Measurements from ENCODE around the gene SAPCD2. TPM values are rescaled to one million over a fixed set of nuclear protein-coding genes. Genes with fewer than 3 reads are reported as not detected.

SAPCD2 gene
- total RNA-seq, 1 experiment from 2014 or later = 8.1 TPM

DNA sequence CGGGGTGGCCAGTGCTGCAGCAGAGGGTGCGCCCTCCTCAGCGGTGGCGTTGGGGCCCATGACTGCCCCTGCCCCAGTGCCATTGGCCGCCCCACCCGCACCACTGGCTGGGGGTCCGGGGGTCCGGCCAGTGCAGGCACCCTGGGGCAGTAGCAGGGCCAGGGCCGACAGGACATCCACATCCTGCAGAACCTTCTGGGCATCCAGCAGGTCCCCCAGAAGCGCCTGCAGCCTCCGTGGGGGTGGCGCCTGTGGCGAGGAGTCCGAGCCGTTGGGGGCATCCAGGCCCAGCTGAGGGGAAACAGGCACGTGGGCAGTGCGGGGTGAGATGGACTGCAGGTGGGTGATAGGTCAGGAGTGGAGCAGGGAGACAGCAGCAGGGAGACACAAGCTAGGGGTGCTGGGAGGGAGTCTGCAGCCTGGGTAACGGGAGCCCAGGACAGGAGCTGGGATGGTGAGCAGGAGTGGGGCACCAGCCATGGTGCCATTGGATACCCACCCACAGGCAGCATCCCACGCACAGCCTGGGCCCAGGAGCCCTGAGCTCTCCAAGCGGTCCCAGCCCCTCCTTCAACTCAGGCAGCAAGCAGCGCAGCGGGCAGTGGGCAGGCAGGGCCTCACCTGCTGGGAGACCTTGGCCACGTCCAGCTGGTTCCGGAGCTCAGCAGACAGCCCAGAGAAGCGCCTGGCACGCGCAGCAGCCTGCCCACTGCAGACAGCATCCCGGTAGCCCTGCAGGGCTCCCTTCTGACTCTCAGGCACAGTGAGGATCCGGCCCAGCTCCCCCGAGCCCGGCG, 49.4 kb downstream of the SAPCD2 start:
- no peak for DNase-seq (ENCODE audit: low read depth, low spot score)
- in situ Hi-C loops (cut with HindIII; ENCODE audit: low pct_unique_long_range_greater_than_20kb, low sequenced_read_pairs) = no loop called here

DNA sequence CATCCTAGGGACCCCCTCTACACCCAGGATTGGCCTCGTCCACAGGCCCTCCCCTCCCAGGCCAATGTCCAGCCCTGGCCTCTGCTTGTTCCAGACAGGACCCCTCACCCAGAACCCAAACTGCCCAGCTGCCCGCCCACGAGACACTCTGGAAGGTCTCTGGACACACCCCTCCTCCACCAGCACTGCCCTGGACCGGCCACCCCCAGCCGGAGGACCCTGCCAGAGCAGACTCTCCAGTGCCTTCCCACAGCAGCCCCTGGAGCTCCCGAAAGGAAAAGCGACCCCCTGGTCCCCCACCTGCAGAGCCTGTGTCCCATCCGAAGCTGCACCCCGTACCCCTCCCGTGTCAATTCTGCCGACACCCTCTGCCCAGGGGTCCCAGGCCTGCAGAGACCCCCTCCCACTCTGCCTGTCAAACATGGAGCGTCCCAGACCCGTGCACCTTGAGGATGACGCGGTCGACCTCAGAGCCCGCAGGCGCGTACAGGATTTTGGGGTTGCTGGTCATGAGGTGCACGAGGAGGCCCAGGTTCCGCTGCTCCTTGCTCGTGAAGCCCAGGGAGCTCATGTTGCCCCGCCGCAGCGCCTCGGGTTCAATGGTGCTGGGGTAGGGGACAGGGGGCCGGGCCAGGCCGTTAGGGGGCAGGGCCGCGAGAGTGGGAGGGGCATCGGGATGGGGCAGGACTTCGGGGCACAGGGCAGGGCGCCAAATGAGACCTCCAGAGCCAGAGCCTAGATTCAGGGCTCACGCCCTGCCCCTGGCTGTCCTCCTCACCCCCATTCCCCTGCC, 50.3 kb downstream of the SAPCD2 start:
- in situ Hi-C loops (cut with HindIII; ENCODE audit: low pct_unique_long_range_greater_than_20kb, low sequenced_read_pairs) = no loop called here
- no peak for DNase-seq (ENCODE audit: low read depth, low spot score)

- in situ Hi-C loops (cut with HindIII; ENCODE audit: low pct_unique_long_range_greater_than_20kb, low sequenced_read_pairs) = no loop called here
- DNase-seq (ENCODE audit: low read depth, low spot score) = no peak
Measured at GRCh38 chr9:137018761-137019559, 51.4 kb downstream of the SAPCD2 start.

DNA sequence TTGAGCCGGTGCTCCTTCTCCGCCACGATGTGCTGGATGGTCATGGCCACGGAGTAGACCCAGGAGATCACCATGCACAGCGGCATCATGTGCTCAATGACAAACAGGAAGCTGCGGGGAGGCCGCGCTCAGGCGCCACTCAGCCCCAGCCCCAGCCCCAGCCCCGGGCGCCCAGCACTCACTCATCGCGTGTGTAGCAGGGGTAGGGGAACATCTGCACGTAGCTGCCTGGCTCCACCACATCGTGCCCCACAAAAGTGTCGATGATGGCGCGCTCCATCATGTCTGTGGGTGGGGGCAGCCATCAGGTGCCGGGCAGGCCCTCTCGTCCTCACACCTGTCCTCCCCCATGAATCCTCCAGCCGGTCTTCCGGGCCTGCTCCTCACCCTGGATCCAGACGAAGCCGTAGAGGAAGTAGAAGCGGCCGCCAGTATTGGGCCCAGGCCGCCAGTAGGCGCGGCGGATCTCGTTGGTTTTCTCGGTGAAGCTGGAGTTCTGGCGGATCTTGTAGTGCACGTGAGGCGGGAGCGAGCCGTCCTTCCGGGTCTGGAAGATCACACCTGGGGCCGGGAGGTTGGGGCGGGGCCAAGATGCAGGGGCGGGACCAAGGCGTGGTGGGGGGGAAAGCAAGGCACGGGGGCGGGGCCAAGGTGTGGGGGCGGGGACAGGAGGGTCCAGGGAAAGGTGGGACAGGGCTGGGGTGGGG, 52.4 kb downstream of the SAPCD2 start:
- DNase-seq (ENCODE audit: low read depth, low spot score) = no peak

GRCh38 chr9:137017071-137017470, 53.3 kb downstream of the SAPCD2 start:
- in situ Hi-C loops (cut with HindIII; ENCODE audit: low pct_unique_long_range_greater_than_20kb, low sequenced_read_pairs) = no loop called here
- DNase-seq (ENCODE audit: low read depth, low spot score) = no peak

More for the DNA sequence above, 52.4 kb downstream of the SAPCD2 start:
- in situ Hi-C loops (cut with HindIII; ENCODE audit: low pct_unique_long_range_greater_than_20kb, low sequenced_read_pairs) = no loop called here

GRCh38 chr9:137016436-137016835, 53.9 kb downstream of the SAPCD2 start:
- in situ Hi-C loops (cut with HindIII; ENCODE audit: low pct_unique_long_range_greater_than_20kb, low sequenced_read_pairs) = no loop called here
- no peak for DNase-seq (ENCODE audit: low read depth, low spot score)

DNA sequence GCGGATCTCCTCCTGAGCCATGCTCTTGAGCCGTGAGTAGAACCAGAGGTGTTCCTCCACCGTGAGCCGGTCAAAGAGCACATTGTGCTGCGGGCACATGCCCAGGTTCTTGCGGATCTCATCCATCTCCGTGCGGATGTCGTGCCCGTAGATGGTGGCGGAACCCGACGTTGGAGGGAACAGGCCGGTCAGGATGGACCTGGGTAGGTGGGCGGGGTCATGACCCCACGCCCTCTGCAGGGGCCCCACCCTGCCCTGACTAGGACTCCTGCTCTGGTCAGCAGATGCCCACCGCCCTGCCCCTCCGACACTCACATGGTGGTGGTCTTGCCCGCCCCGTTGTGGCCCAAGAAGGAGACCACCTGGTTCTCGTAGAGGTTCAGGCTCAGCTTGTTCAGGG, 54.4 kb downstream of the SAPCD2 start:
- in situ Hi-C loops (cut with HindIII; ENCODE audit: low pct_unique_long_range_greater_than_20kb, low sequenced_read_pairs) = no loop called here
- no peak for DNase-seq (ENCODE audit: low read depth, low spot score)

- in situ Hi-C loops (cut with HindIII; ENCODE audit: low pct_unique_long_range_greater_than_20kb, low sequenced_read_pairs) = no loop called here
- DNase-seq (ENCODE audit: low read depth, low spot score) = no peak
Measured at GRCh38 chr9:137015540-137015930, 54.8 kb downstream of the SAPCD2 start.

- DNase-seq (ENCODE audit: low read depth, low spot score) = no peak
- in situ Hi-C loops (cut with HindIII; ENCODE audit: low pct_unique_long_range_greater_than_20kb, low sequenced_read_pairs) = no loop called here
Measured at GRCh38 chr9:137014776-137015539, 55.4 kb downstream of the SAPCD2 start.

DNA sequence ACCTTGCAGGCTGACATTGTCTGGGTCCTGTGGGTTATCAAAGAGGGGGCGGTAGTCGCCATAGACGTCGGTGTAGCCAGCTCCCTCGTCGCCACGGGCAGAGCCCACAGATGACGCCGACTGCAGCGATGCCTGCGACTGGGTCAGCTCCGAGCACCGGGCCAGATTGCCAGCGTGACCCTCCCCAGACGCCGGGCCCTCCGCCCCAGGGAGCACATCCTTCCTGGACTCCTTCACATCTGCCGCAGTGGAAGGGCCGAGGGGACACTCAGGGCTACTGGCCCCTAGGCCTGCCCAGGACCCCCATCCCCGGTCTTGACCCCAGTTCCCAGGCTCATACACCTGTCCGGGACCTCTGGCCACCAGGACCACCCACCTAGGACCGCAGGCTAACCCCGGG, 56.2 kb downstream of the SAPCD2 start:
- in situ Hi-C loops (cut with HindIII; ENCODE audit: low pct_unique_long_range_greater_than_20kb, low sequenced_read_pairs) = no loop called here
- no peak for DNase-seq (ENCODE audit: low read depth, low spot score)

DNA sequence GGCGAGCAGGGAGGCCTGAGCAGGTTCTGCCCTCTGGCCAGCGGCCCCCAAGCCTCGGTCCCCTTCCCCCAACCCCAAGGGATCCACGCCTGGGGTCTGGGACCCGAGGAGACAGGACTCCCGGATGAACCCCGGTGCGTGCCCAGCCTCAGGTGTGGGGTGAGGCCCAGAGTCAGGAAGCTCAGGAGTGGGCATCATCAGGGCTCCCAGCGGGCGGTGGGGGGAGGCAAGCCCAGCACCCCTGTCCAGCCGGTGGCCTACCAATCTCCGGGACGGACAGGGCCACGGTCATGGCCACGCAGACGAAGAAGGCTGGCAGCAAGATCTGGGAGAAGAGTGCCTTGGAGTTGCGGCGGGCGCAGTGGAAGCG, 56.8 kb downstream of the SAPCD2 start:
- in situ Hi-C loops (cut with HindIII; ENCODE audit: low pct_unique_long_range_greater_than_20kb, low sequenced_read_pairs) = no loop called here
- no peak for DNase-seq (ENCODE audit: low read depth, low spot score)

GRCh38 chr9:137012694-137013570, 57.4 kb downstream of the SAPCD2 start:
- no peak for DNase-seq (ENCODE audit: low read depth, low spot score)
- in situ Hi-C loops (cut with HindIII; ENCODE audit: low pct_unique_long_range_greater_than_20kb, low sequenced_read_pairs) = no loop called here

Small RNA genes lying within 50 kb of the gene (small RNA-seq; reads per million reads assigned to genes)
- 0 to 0.05 reads per million in 2 experiments for gene RF00153

Other genes starting within 250 kb of the SAPCD2 start
- gene AJM1, start 228.1 kb downstream of the SAPCD2 start, total RNA-seq (2014; rRNA removed; shearing (Covaris generic)) = 1.2 and 1.4 TPM in 2 replicates
- 101 TPM in 2 replicates for gene PHPT1, start 221.1 kb downstream of the SAPCD2 start, total RNA-seq (2014; rRNA removed; shearing (Covaris generic))
- 0.80 and 1.3 TPM in 2 replicates for gene MAMDC4, start 218.2 kb downstream of the SAPCD2 start, total RNA-seq (2014; rRNA removed; shearing (Covaris generic))
- 356 and 392 TPM in 2 replicates for gene EDF1, start 204.2 kb downstream of the SAPCD2 start, total RNA-seq (2014; rRNA removed; shearing (Covaris generic))
- gene TRAF2, start 184.0 kb downstream of the SAPCD2 start, total RNA-seq (2014; rRNA removed; shearing (Covaris generic)) = 13.5 and 16.4 TPM in 2 replicates
- gene FBXW5, start 125.8 kb downstream of the SAPCD2 start, total RNA-seq (2014; rRNA removed; shearing (Covaris generic)) = 141 and 174 TPM in 2 replicates
- 0.45 and 0.53 TPM in 2 replicates for gene C8G, start 125.3 kb downstream of the SAPCD2 start, total RNA-seq (2014; rRNA removed; shearing (Covaris generic))
- gene LCN12, start 118.3 kb downstream of the SAPCD2 start, total RNA-seq (2014; rRNA removed; shearing (Covaris generic)) = not detected in 2 replicates
- not detected in 2 replicates for gene PTGDS, start 93.1 kb downstream of the SAPCD2 start, total RNA-seq (2014; rRNA removed; shearing (Covaris generic))
- gene LCNL1, start 87.6 kb downstream of the SAPCD2 start, total RNA-seq (2014; rRNA removed; shearing (Covaris generic)) = not detected in 2 replicates
- gene PAXX, start 78.1 kb downstream of the SAPCD2 start, total RNA-seq (2014; rRNA removed; shearing (Covaris generic)) = 31.7 and 46.0 TPM in 2 replicates
- not detected in 2 replicates for gene CLIC3, start 74.0 kb downstream of the SAPCD2 start, total RNA-seq (2014; rRNA removed; shearing (Covaris generic))
- 8.6 and 9.5 TPM in 2 replicates for gene ABCA2, start 42.3 kb downstream of the SAPCD2 start, total RNA-seq (2014; rRNA removed; shearing (Covaris generic))
- not detected in 2 replicates for gene FUT7, start 38.5 kb downstream of the SAPCD2 start, total RNA-seq (2014; rRNA removed; shearing (Covaris generic))
- 2.2 and 3.5 TPM in 2 replicates for gene NPDC1, start 24.4 kb downstream of the SAPCD2 start, total RNA-seq (2014; rRNA removed; shearing (Covaris generic))
- gene ENTPD2, start 16.5 kb downstream of the SAPCD2 start, total RNA-seq (2014; rRNA removed; shearing (Covaris generic)) = not detected in 2 replicates
- 22.5 and 23.4 TPM in 2 replicates for gene UAP1L1, start 7.0 kb upstream of the SAPCD2 start, total RNA-seq (2014; rRNA removed; shearing (Covaris generic))
- gene MAN1B1, start 16.4 kb upstream of the SAPCD2 start, total RNA-seq (2014; rRNA removed; shearing (Covaris generic)) = 84.8 and 85.2 TPM in 2 replicates
- gene DPP7, start 44.2 kb upstream of the SAPCD2 start, total RNA-seq (2014; rRNA removed; shearing (Covaris generic)) = 171 and 178 TPM in 2 replicates
- gene GRIN1, start 68.6 kb upstream of the SAPCD2 start, total RNA-seq (2014; rRNA removed; shearing (Covaris generic)) = 0.05 TPM in 1 of 2 replicates, not detected in the other
- 0.40 TPM in 1 of 2 replicates, not detected in the other for gene LRRC26, start 99.5 kb upstream of the SAPCD2 start, total RNA-seq (2014; rRNA removed; shearing (Covaris generic))
- gene TMEM210, start 101.5 kb upstream of the SAPCD2 start, total RNA-seq (2014; rRNA removed; shearing (Covaris generic)) = not detected in 2 replicates
- 9.0 and 12.0 TPM in 2 replicates for gene ANAPC2, start 118.0 kb upstream of the SAPCD2 start, total RNA-seq (2014; rRNA removed; shearing (Covaris generic))
- gene SSNA1, start 118.1 kb upstream of the SAPCD2 start, total RNA-seq (2014; rRNA removed; shearing (Covaris generic)) = 59.2 and 60.9 TPM in 2 replicates
- 8.6 and 9.3 TPM in 2 replicates for gene TPRN, start 130.2 kb upstream of the SAPCD2 start, total RNA-seq (2014; rRNA removed; shearing (Covaris generic))
- 38.3 and 44.1 TPM in 2 replicates for gene TMEM203, start 135.1 kb upstream of the SAPCD2 start, total RNA-seq (2014; rRNA removed; shearing (Covaris generic))
- gene NDOR1, start 135.1 kb upstream of the SAPCD2 start, total RNA-seq (2014; rRNA removed; shearing (Covaris generic)) = 5.1 and 6.4 TPM in 2 replicates
- gene RNF208, start 151.7 kb upstream of the SAPCD2 start, total RNA-seq (2014; rRNA removed; shearing (Covaris generic)) = not detected in 2 replicates
- gene CYSRT1, start 154.6 kb upstream of the SAPCD2 start, total RNA-seq (2014; rRNA removed; shearing (Covaris generic)) = 0.21 and 0.59 TPM in 2 replicates
- not detected in 2 replicates for gene RNF224, start 156.9 kb upstream of the SAPCD2 start, total RNA-seq (2014; rRNA removed; shearing (Covaris generic))
- not detected in 2 replicates for gene SLC34A3, start 160.3 kb upstream of the SAPCD2 start, total RNA-seq (2014; rRNA removed; shearing (Covaris generic))
- 66.1 and 81.2 TPM in 2 replicates for gene TUBB4B, start 170.7 kb upstream of the SAPCD2 start, total RNA-seq (2014; rRNA removed; shearing (Covaris generic))
- not detected in 2 replicates for gene STPG3, start 180.7 kb upstream of the SAPCD2 start, total RNA-seq (2014; rRNA removed; shearing (Covaris generic))
- 47.3 and 47.4 TPM in 2 replicates for gene NELFB, start 184.8 kb upstream of the SAPCD2 start, total RNA-seq (2014; rRNA removed; shearing (Covaris generic))
- gene TOR4A, start 207.2 kb upstream of the SAPCD2 start, total RNA-seq (2014; rRNA removed; shearing (Covaris generic)) = 0.03 and 0.13 TPM in 2 replicates
- 0.50 and 0.67 TPM in 2 replicates for gene NRARP, start 231.7 kb upstream of the SAPCD2 start, total RNA-seq (2014; rRNA removed; shearing (Covaris generic))

All from SK-MEL-5 (cell line).